IMR-90 (cell line): Measurements from ENCODE around the gene ITSN2.

Experiments
- POLR2A ChIP-seq: IDR thresholded peaks from 2 replicates; pipeline ENCODE4 v1.6.1; 2012; ENCODE audit warnings: mild to moderate bottlenecking, low read depth, low read length
- RCOR1 ChIP-seq: IDR thresholded peaks from 2 replicates; pipeline ENCODE4 v1.6.1; 2012; ENCODE audit warnings: mild to moderate bottlenecking, low read length, improper control_type of control experiment; ENCODE audit not compliant: insufficient replicate concordance
- TF ChIP-seq, protein P1 (sequence below): conservative IDR thresholded peaks from 2 replicates; pipeline ENCODE4 v1.5.1; 2012; ENCODE audit warnings: mild to moderate bottlenecking, low read depth, low read length, improper control_type of control experiment

DNA sequence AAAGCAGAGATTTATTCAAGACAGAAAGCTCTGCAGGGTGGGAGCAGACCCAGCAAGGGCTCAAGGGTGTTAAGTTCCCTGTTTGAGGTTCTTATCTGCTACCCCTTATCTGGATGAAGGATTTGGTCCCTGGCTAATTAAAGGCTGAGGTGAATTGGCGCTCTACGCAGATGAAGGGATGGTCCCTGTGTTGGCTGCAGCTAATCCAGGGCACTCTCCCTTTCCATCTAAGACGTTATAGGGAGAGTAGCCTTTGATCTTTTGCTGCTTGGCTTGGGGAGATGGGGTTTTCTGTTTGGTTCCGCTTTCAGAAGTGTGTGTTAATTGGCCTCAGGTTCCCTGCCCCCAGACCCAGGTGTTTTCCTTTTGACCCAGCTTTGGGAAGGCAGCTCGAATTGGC is 168.5 kb downstream of the ITSN2 start:
- TF ChIP-seq, protein P1, sequence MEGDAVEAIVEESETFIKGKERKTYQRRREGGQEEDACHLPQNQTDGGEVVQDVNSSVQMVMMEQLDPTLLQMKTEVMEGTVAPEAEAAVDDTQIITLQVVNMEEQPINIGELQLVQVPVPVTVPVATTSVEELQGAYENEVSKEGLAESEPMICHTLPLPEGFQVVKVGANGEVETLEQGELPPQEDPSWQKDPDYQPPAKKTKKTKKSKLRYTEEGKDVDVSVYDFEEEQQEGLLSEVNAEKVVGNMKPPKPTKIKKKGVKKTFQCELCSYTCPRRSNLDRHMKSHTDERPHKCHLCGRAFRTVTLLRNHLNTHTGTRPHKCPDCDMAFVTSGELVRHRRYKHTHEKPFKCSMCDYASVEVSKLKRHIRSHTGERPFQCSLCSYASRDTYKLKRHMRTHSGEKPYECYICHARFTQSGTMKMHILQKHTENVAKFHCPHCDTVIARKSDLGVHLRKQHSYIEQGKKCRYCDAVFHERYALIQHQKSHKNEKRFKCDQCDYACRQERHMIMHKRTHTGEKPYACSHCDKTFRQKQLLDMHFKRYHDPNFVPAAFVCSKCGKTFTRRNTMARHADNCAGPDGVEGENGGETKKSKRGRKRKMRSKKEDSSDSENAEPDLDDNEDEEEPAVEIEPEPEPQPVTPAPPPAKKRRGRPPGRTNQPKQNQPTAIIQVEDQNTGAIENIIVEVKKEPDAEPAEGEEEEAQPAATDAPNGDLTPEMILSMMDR = no peak
- no peak for TF ChIP-seq RCOR1
- TF ChIP-seq POLR2A = no peak
